OCI-LY1 (cell line): Measurements from ENCODE around the gene TEAD1.

Experiments used
- H2AFZ ChIP-seq: fragments of 200-600 bp; sonication (generic), shearing (Covaris generic); 2 replicates; pipeline ENCODE4 v1.6.0; 2014; ENCODE audit warnings: antibody characterized with exemption, mild to moderate bottlenecking, low read length
- H3F3A ChIP-seq: fragments of 200-600 bp; sonication (generic), shearing (Covaris generic); 2 replicates; pipeline ENCODE4 v1.6.0; 2014; ENCODE audit warnings: mild to moderate bottlenecking, antibody characterized with exemption, low read length, moderate library complexity; ENCODE audit not compliant: insufficient read depth
- H3K27ac ChIP-seq: fragments of 200-600 bp; sonication (generic); 2 replicates; pipeline ENCODE4 v1.5.1; 2014; ENCODE audit warnings: low read length, mixed run types, mild to moderate bottlenecking, low read depth; ENCODE audit not compliant: poor library complexity, severe bottlenecking
- H3K27me3 ChIP-seq: fragments of 200-600 bp; sonication (generic); 2 replicates; pipeline ENCODE4 v1.6.0; 2014; ENCODE audit warnings: antibody characterized with exemption, mild to moderate bottlenecking, low read length, moderate library complexity; ENCODE audit not compliant: insufficient read depth
- H3K36me3 ChIP-seq: fragments of 200-600 bp; sonication (generic); 2 replicates; pipeline ENCODE4 v1.6.1; 2014; ENCODE audit warnings: mild to moderate bottlenecking, antibody characterized with exemption, low read length, moderate library complexity, mixed read lengths; ENCODE audit not compliant: insufficient read depth
- H3K4me1 ChIP-seq: fragments of 200-600 bp; sonication (generic); 2 replicates; pipeline ENCODE4 v1.5.1; 2014; ENCODE audit warnings: mild to moderate bottlenecking, low read length, moderate library complexity; ENCODE audit not compliant: insufficient read depth, severe bottlenecking
- H3K4me2 ChIP-seq: fragments of 200-600 bp; sonication (generic), shearing (Covaris generic); 2 replicates; pipeline ENCODE4 v1.6.1; 2014; ENCODE audit warnings: low read length
- H3K4me3 ChIP-seq: fragments of 200-600 bp; sonication (generic); 2 replicates; pipeline ENCODE4 v1.5.1; 2014; ENCODE audit warnings: low read length, low read depth, mild to moderate bottlenecking, mixed read lengths; ENCODE audit not compliant: poor library complexity, severe bottlenecking
- H3K79me2 ChIP-seq: fragments of 200-600 bp; shearing (Covaris generic); 2 replicates; pipeline ENCODE4 v1.6.1; 2016; ENCODE audit warnings: mixed run types, low read length, mixed read lengths; ENCODE audit not compliant: insufficient read depth
- H3K9ac ChIP-seq: fragments of 200-600 bp; sonication (generic), shearing (Covaris generic); 2 replicates; pipeline ENCODE4 v1.6.1; 2014; ENCODE audit warnings: mild to moderate bottlenecking, low read length, mixed read lengths
- H3K9me2 ChIP-seq: fragments of 200-600 bp; sonication (generic), shearing (Covaris generic); 2 replicates; pipeline ENCODE4 v1.6.1; 2014; ENCODE audit warnings: low read depth, mild to moderate bottlenecking, low read length, mixed read lengths
- H3K9me3 ChIP-seq: fragments of 200-600 bp; shearing (Covaris generic); 2 replicates; pipeline ENCODE4 v1.6.1; 2014; ENCODE audit warnings: low read length, mixed read lengths
- H4K20me1 ChIP-seq: fragments of 200-600 bp; sonication (generic), shearing (Covaris generic); 2 replicates; pipeline ENCODE4 v1.6.0; 2016; ENCODE audit warnings: mild to moderate bottlenecking, low read length; ENCODE audit not compliant: insufficient read depth
- CTCF ChIP-seq: fragments of 200-600 bp; sonication (generic), shearing (Covaris generic); IDR thresholded peaks from 2 replicates; pipeline ENCODE4 v1.5.1; 2017; ENCODE audit warnings: mild to moderate bottlenecking, antibody characterized with exemption, low read length, moderate library complexity, mixed read lengths
- EZH2 ChIP-seq: fragments of 200-600 bp; sonication (generic), shearing (Covaris generic); IDR thresholded peaks from 2 replicates; pipeline ENCODE4 v1.8.0; 2017; ENCODE audit warnings: borderline replicate concordance, mixed run types, mild to moderate bottlenecking, antibody characterized with exemption, low read length, moderate library complexity, mixed read lengths

Gene TEAD1

GRCh38 chr11:12971955-12972354 lies 297.7 kb downstream of the TEAD1 start:
- no peak overlapping the region for H3K27ac ChIP-seq
- TF ChIP-seq EZH2 (no peak), CTCF (no peak)
- H3K9ac ChIP-seq: no peak overlapping the region
- no peak overlapping the region for H3K4me2 ChIP-seq
- H3K27me3 ChIP-seq: 0 out of 2 replicates have a peak, but pooled peaks cover 3% of the 10 kb centered on the region
- no peaks in the 10 kb centered on the region for H3K9me2 ChIP-seq
- H3K9me3 ChIP-seq: no peaks in the 10 kb centered on the region
- no peaks in the 10 kb centered on the region for H3K79me2 ChIP-seq
- H4K20me1 ChIP-seq: no peaks in the 10 kb centered on the region
- no peaks in the 10 kb centered on the region for H3K4me1 ChIP-seq
- H3F3A ChIP-seq: no peaks in the 10 kb centered on the region
- no peak overlapping the region for H3K4me3 ChIP-seq
- no peak overlapping the region for H2AFZ ChIP-seq
- no peaks in the 10 kb centered on the region for H3K36me3 ChIP-seq

- Histone ChIP-seq H3F3A (no peaks in the 10 kb centered on the region), H3K27ac (no peak overlapping the region), H3K4me3 (no peak overlapping the region), H3K9me2 (no peaks in the 10 kb centered on the region), H2AFZ (no peak overlapping the region), H3K9ac (no peak overlapping the region), H3K4me1 (no peaks in the 10 kb centered on the region), H3K4me2 (no peak overlapping the region), H3K9me3 (no peaks in the 10 kb centered on the region), H4K20me1 (no peaks in the 10 kb centered on the region), H3K27me3 (0 out of 2 replicates have a peak, but pooled peaks cover 3% of the 10 kb centered on the region), H3K79me2 (no peaks in the 10 kb centered on the region), H3K36me3 (no peaks in the 10 kb centered on the region)
- TF ChIP-seq EZH2 (no peak), CTCF (no peak)
Observed at GRCh38 chr11:12973528-12974181, 299.4 kb downstream of the TEAD1 start.

GRCh38 chr11:12975195-12975594 lies 301.0 kb downstream of the TEAD1 start:
- no peaks in the 10 kb centered on the region for H3K9me3 ChIP-seq
- H3K9me2 ChIP-seq: no peaks in the 10 kb centered on the region
- H3K27me3 ChIP-seq: 0 out of 2 replicates have a peak, but pooled peaks cover 3% of the 10 kb centered on the region
- no peak overlapping the region for H2AFZ ChIP-seq
- H3K4me3 ChIP-seq: no peak overlapping the region
- no peak for TF ChIP-seq EZH2
- H3F3A ChIP-seq: no peaks in the 10 kb centered on the region
- H4K20me1 ChIP-seq: no peaks in the 10 kb centered on the region
- no peak overlapping the region for H3K4me2 ChIP-seq
- no peak overlapping the region for H3K9ac ChIP-seq
- H3K36me3 ChIP-seq: no peaks in the 10 kb centered on the region
- H3K27ac ChIP-seq: no peak overlapping the region
- no peaks in the 10 kb centered on the region for H3K79me2 ChIP-seq
- H3K4me1 ChIP-seq: no peaks in the 10 kb centered on the region
